SK-N-MC (cell line): Measurements from ENCODE around the gene RLF.

Experiments
- EZH2 ChIP-seq: fragments of 200-600 bp; sonication (generic); IDR thresholded peaks from one replicate; pipeline ENCODE4 v1.6.1; 2017; ENCODE audit warnings: antibody characterized with exemption
- POLR2AphosphoS5 ChIP-seq: IDR thresholded peaks from 2 replicates; pipeline ENCODE4 v1.6.1; 2012; ENCODE audit warnings: mild to moderate bottlenecking, low read depth, low read length, borderline replicate concordance

DNA sequence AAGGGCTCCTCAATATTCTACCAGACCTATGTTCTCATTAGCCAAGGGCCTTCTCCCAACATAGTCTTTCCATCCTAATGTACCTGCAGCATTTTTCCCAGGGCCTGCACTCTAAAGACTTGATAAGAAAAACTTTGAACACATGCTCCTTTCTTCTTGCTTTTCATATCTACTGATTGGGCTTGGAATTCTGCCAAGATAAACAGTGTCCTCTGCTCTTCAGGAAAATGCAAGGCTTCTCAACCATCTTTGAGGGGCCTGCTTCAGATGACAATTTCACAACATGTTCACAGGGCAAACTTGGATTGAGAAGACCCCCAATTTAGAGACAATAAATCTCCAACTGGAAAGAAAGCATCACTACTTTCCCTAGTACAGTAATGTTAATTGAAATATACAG is 38.3 kb upstream of the RLF start:
- TF ChIP-seq EZH2, result no peak
- TF ChIP-seq POLR2AphosphoS5, result no peak
